HEK293 (cell line): ENCODE measurements around the gene MYL7.

Source experiments
- CTCF ChIA-PET: fragments of 350-600 bp; formaldehyde crosslinking; extraction: SDS; loops from one replicate; lab custom pipeline; 2021; ENCODE audit warnings: antibody characterized with exemption; lab: Yijun Ruan, JAX
- POLR2A ChIA-PET: fragments of 300-600 bp; formaldehyde crosslinking; extraction: SDS; loops from one replicate; lab custom pipeline; 2020; ENCODE audit warnings: antibody characterized with exemption, inconsistent platforms; lab: Yijun Ruan, JAX
- H3K27ac ChIP-seq: fragments of 200-500 bp; sonication (Bioruptor generic); 2 replicates; pipeline ENCODE4 v1.5.1; 2014; ENCODE audit warnings: low read depth, low read length, control low read depth, inconsistent platforms; ENCODE audit errors: extremely low read depth
- H3K36me3 ChIP-seq, 2 experiments: fragments of 200-500 bp in 1 of 2; sonication (Bioruptor generic) in 1 of 2; 1 replicate in 1 of 2; 2 replicates in 1 of 2; pipeline ENCODE4 v1.5.1; 2014 to 2017; ENCODE audit warnings: inconsistent platforms in 2 of 2, low read length in 2 of 2; ENCODE audit not compliant: control insufficient read depth in 2 of 2, insufficient read depth in 1 of 2
- H3K4me1 ChIP-seq: fragments of 200-500 bp; sonication (Bioruptor generic); 2 replicates; pipeline ENCODE4 v1.5.1; 2014; ENCODE audit warnings: mild to moderate bottlenecking, low read length, inconsistent platforms; ENCODE audit not compliant: control insufficient read depth, insufficient read depth
- H3K4me3 ChIP-seq: 2 replicates; pipeline ENCODE4 v1.5.1; 2011; ENCODE audit warnings: low read depth, mild to moderate bottlenecking, control low read depth, low read length, moderate library complexity
- H3K9me3 ChIP-seq: fragments of 200-500 bp; sonication (Bioruptor generic); 2 replicates; pipeline ENCODE4 v1.5.1; 2014; ENCODE audit warnings: low read depth, low read length, inconsistent platforms; ENCODE audit not compliant: control insufficient read depth, insufficient read depth
- KLF7 ChIP-seq: fragments of 450-650 bp; formaldehyde crosslinking; IDR thresholded peaks from 2 replicates; pipeline ENCODE4 v1.5.1; 2016; ENCODE audit warnings: missing biosample characterization, missing genetic modification characterization, borderline replicate concordance
- MYNN ChIP-seq: fragments of 450-650 bp; formaldehyde crosslinking; IDR thresholded peaks from 2 replicates; pipeline ENCODE4 v1.5.1; 2016; ENCODE audit warnings: missing biosample characterization, missing genetic modification characterization, borderline replicate concordance
- ZBTB1 ChIP-seq: fragments of 450-650 bp; formaldehyde crosslinking; IDR thresholded peaks from 2 replicates; pipeline ENCODE4 v1.5.1; 2016; ENCODE audit warnings: missing biosample characterization, missing genetic modification characterization
- ZBTB11 ChIP-seq: fragments of 450-650 bp; formaldehyde crosslinking; conservative IDR thresholded peaks from 2 replicates; pipeline ENCODE4 v1.5.1; 2016; ENCODE audit warnings: low read depth, missing biosample characterization, missing genetic modification characterization
- ZEB2 ChIP-seq: fragments of 450-650 bp; formaldehyde crosslinking; IDR thresholded peaks from 2 replicates; pipeline ENCODE4 v1.5.1; 2016; ENCODE audit warnings: missing biosample characterization, missing genetic modification characterization
- ZNF175 ChIP-seq: fragments of 450-650 bp; formaldehyde crosslinking; IDR thresholded peaks from 2 replicates; pipeline ENCODE4 v1.5.1; 2016; ENCODE audit warnings: missing biosample characterization, missing genetic modification characterization
- ZNF239 ChIP-seq: fragments of 450-650 bp; formaldehyde crosslinking; IDR thresholded peaks from 2 replicates; pipeline ENCODE4 v1.5.1; 2016; ENCODE audit warnings: missing biosample characterization, missing genetic modification characterization
- ZNF292 ChIP-seq: fragments of 450-650 bp; formaldehyde crosslinking; IDR thresholded peaks from 2 replicates; pipeline ENCODE4 v1.5.1; 2016; ENCODE audit warnings: low read depth, missing biosample characterization, missing genetic modification characterization, borderline replicate concordance
- ZNF518A ChIP-seq: fragments of 450-650 bp; formaldehyde crosslinking; conservative IDR thresholded peaks from 2 replicates; pipeline ENCODE4 v1.5.1; 2016; ENCODE audit warnings: low read depth, missing biosample characterization, missing genetic modification characterization
- ZNF549 ChIP-seq: fragments of 450-650 bp; IDR thresholded peaks from 2 replicates; pipeline ENCODE4 v1.5.1; 2018; ENCODE audit warnings: missing biosample characterization, missing genetic modification characterization, mild to moderate bottlenecking, inconsistent platforms, moderate library complexity
- ZNF624 ChIP-seq: fragments of 450-650 bp; formaldehyde crosslinking; IDR thresholded peaks from 2 replicates; pipeline ENCODE4 v1.5.1; 2017; ENCODE audit warnings: missing biosample characterization, missing genetic modification characterization
- ZNF76 ChIP-seq: fragments of 450-650 bp; formaldehyde crosslinking; IDR thresholded peaks from 2 replicates; pipeline ENCODE4; 2016; ENCODE audit warnings: low read depth, missing biosample characterization, missing genetic modification characterization, borderline replicate concordance
- ZNF777 ChIP-seq: fragments of 450-650 bp; formaldehyde crosslinking; IDR thresholded peaks from 2 replicates; pipeline ENCODE4 v1.5.1; 2017; ENCODE audit warnings: missing biosample characterization, missing genetic modification characterization, borderline replicate concordance
- ZSCAN30 ChIP-seq: fragments of 450-650 bp; IDR thresholded peaks from 2 replicates; pipeline ENCODE4 v1.5.1; 2018; ENCODE audit warnings: missing biosample characterization, mild to moderate bottlenecking, missing genetic modification characterization, moderate library complexity
- TF ChIP-seq, protein P1 (sequence below): fragments of 450-650 bp; formaldehyde crosslinking; IDR thresholded peaks from 2 replicates; pipeline ENCODE4 v1.5.1; 2016; ENCODE audit warnings: missing biosample characterization, missing genetic modification characterization
- TF ChIP-seq, protein P2 (sequence below): fragments of 450-650 bp; formaldehyde crosslinking; IDR thresholded peaks from 2 replicates; pipeline ENCODE4 v1.5.1; 2016; ENCODE audit warnings: missing biosample characterization, missing genetic modification characterization
- TF ChIP-seq, protein P3 (sequence below): fragments of 450-650 bp; formaldehyde crosslinking; IDR thresholded peaks from 2 replicates; pipeline ENCODE4 v1.5.1; 2016; ENCODE audit warnings: missing biosample characterization, missing genetic modification characterization

Gene MYL7

DNA sequence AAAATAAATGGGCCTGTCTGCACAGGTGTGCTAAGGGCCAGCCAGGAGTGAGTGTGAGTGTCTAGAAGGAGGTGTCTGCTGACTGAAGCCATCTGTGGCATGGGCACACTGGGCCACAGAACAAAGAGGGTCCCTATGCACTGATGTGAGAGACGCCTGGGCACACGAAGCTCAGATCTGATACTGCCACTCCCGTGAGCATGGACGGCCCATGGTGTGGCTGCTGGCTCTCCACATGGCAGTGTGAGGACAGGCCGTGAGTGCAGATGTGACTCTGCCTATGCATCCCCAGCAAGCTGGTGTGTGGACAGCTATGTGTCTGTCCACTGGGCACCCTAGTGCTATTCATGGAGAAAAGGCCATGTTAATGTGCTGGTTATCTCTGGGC lies 12.8 kb upstream of the MYL7 start (continued):
- TF ChIP-seq ZNF518A (tag by site-specific recombination): no peak
- TF ChIP-seq MYNN: no peak
- TF ChIP-seq KLF7 (tag by site-specific recombination): no peak
- no peak for TF ChIP-seq ZSCAN30
- no peak for TF ChIP-seq ZNF624 (tag by site-specific recombination)
- no peak for TF ChIP-seq ZBTB1 (tag by site-specific recombination)
- no peak for TF ChIP-seq ZNF239
- TF ChIP-seq, protein P1, sequence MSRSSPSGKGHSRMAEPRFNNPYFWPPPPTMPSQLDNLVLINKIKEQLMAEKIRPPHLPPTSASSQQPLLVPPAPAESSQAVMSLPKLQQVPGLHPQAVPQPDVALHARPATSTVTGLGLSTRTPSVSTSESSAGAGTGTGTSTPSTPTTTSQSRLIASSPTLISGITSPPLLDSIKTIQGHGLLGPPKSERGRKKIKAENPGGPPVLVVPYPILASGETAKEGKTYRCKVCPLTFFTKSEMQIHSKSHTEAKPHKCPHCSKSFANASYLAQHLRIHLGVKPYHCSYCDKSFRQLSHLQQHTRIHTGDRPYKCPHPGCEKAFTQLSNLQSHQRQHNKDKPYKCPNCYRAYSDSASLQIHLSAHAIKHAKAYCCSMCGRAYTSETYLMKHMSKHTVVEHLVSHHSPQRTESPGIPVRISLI: no peak
- TF ChIP-seq, protein P2, sequence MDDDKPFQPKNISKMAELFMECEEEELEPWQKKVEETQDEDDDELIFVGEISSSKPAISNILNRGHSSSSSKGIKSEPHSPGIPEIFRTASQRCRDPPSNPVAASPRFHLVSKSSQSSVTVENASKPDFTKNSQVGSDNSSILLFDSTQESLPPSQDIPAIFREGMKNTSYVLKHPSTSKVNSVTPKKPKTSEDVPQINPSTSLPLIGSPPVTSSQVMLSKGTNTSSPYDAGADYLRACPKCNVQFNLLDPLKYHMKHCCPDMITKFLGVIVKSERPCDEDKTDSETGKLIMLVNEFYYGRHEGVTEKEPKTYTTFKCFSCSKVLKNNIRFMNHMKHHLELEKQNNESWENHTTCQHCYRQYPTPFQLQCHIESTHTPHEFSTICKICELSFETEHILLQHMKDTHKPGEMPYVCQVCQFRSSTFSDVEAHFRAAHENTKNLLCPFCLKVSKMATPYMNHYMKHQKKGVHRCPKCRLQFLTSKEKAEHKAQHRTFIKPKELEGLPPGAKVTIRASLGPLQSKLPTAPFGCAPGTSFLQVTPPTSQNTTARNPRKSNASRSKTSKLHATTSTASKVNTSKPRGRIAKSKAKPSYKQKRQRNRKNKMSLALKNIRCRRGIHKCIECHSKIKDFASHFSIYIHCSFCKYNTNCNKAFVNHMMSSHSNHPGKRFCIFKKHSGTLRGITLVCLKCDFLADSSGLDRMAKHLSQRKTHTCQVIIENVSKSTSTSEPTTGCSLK (tag by site-specific recombination): no peak
- no peak for TF ChIP-seq ZBTB11 (tag by site-specific recombination)
- TF ChIP-seq ZNF76 (tag by site-specific recombination): no peak
- no peak for TF ChIP-seq ZNF777

GRCh38 chr7:44152971-44153947 lies 12.1 kb upstream of the MYL7 start:
- Histone ChIP-seq H3K9me3 (no peaks in the 10 kb centered on the region), H3K4me3 (no peak overlapping the region), H3K4me1 (no peaks in the 10 kb centered on the region), H3K27ac (no peak overlapping the region), H3K36me3 (no peaks in the 10 kb centered on the region)
- ChIA-PET CTCF (interaction anchor here (0.6 to 0.8 kb wide), 3 partner anchors 41 to 1001 kb away, joined by 3 to 4 read pairs (median 3); no protein-coding TSS in a partner anchor), POLR2A (no interaction called here)
- TF ChIP-seq, protein P3, sequence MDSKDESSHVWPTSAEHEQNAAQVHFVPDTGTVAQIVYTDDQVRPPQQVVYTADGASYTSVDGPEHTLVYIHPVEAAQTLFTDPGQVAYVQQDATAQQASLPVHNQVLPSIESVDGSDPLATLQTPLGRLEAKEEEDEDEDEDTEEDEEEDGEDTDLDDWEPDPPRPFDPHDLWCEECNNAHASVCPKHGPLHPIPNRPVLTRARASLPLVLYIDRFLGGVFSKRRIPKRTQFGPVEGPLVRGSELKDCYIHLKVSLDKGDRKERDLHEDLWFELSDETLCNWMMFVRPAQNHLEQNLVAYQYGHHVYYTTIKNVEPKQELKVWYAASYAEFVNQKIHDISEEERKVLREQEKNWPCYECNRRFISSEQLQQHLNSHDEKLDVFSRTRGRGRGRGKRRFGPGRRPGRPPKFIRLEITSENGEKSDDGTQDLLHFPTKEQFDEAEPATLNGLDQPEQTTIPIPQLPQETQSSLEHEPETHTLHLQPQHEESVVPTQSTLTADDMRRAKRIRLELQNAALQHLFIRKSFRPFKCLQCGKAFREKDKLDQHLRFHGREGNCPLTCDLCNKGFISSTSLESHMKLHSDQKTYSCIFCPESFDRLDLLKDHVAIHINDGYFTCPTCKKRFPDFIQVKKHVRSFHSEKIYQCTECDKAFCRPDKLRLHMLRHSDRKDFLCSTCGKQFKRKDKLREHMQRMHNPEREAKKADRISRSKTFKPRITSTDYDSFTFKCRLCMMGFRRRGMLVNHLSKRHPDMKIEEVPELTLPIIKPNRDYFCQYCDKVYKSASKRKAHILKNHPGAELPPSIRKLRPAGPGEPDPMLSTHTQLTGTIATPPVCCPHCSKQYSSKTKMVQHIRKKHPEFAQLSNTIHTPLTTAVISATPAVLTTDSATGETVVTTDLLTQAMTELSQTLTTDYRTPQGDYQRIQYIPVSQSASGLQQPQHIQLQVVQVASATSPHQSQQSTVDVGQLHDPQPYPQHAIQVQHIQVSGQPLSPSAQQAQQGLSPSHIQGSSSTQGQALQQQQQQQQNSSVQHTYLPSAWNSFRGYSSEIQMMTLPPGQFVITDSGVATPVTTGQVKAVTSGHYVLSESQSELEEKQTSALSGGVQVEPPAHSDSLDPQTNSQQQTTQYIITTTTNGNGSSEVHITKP (tag by site-specific recombination): no peak
- TF ChIP-seq ZNF292 (tag by site-specific recombination): no peak
- no peak for TF ChIP-seq ZNF549 (tag by site-specific recombination)
- TF ChIP-seq ZNF175: no peak
- no peak for TF ChIP-seq ZEB2
